Cardiac muscle cell (in vitro differentiated cells and primary cell): Measurements from ENCODE around the gene DAAM1. TPM values are rescaled to one million over a fixed set of nuclear protein-coding genes. Genes with fewer than 3 reads are reported as not detected.

ENCODE experiments used
- DNase-seq, 2 donors: peaks; one replicate each; pipeline versions ENCODE4 v3.0.0 to v3.0.0-alpha.2; 2010 to 2017; ENCODE audit warnings: low read depth in 1 of 2, low spot score in 1 of 2
- H3K27ac ChIP-seq: fragments of 200-600 bp; sonication (generic); 2 replicates; pipeline ENCODE4 v1.5.1; 2016
- H3K27me3 ChIP-seq: fragments of 200-600 bp; sonication (generic); 2 replicates; pipeline ENCODE4 v1.6.0; 2016; ENCODE audit warnings: control low read depth
- H3K36me3 ChIP-seq: fragments of 200-600 bp; sonication (generic); 2 replicates; pipeline ENCODE4 v1.5.1; 2016; ENCODE audit warnings: control low read depth
- H3K4me1 ChIP-seq: fragments of 200-600 bp; sonication (generic); 2 replicates; pipeline ENCODE4 v1.8.1; 2017; ENCODE audit warnings: low read depth, mild to moderate bottlenecking, mixed run types
- H3K4me3 ChIP-seq: fragments of 200-600 bp; sonication (generic); 2 replicates; pipeline ENCODE4 v1.5.1; 2016; ENCODE audit warnings: mild to moderate bottlenecking
- H3K9me3 ChIP-seq: fragments of 200-600 bp; sonication (generic); 2 replicates; pipeline ENCODE4 v1.5.1; 2017; ENCODE audit warnings: low read depth, mild to moderate bottlenecking, control low read depth
- polyA plus RNA-seq: library from polyadenylated mRNA; unstranded; fragments of >200 nt; fragmentation: Nextera tagmentation; extraction: Ambion mirVana; gene quantifications from 2 replicates; pipeline ENCODE4 v1.2.1, GENCODE V29; 2016
- total RNA-seq: library from RNA; depleted of rRNA; stranded (reverse); fragments of >200 nt; gene quantifications from 2 replicates; pipeline ENCODE4 v1.2.3, GENCODE V29; 2016
- TF ChIP-seq, protein P1 (sequence below): IDR thresholded peaks from 2 replicates; pipeline ENCODE4 v1.5.1; 2012; ENCODE audit warnings: low read depth, mild to moderate bottlenecking, low read length

DAAM1 gene
- total and polyA plus RNA-seq, 2 experiments from 2014 or later = 33.9 to 34.2 TPM

GRCh38 chr14:59356767-59357166, 168.3 kb downstream of the DAAM1 start:
- Histone ChIP-seq H3K4me1 (peaks cover 55% of the 10 kb centered on the region), H3K27ac (peak overlapping the region; percentile 100), H3K4me3 (no peak overlapping the region), H3K27me3 (no peaks in the 10 kb centered on the region), H3K36me3 (peaks cover 6% of the 10 kb centered on the region), H3K9me3 (no peaks in the 10 kb centered on the region)
- DNase-seq = no peak
- TF ChIP-seq, protein P1, sequence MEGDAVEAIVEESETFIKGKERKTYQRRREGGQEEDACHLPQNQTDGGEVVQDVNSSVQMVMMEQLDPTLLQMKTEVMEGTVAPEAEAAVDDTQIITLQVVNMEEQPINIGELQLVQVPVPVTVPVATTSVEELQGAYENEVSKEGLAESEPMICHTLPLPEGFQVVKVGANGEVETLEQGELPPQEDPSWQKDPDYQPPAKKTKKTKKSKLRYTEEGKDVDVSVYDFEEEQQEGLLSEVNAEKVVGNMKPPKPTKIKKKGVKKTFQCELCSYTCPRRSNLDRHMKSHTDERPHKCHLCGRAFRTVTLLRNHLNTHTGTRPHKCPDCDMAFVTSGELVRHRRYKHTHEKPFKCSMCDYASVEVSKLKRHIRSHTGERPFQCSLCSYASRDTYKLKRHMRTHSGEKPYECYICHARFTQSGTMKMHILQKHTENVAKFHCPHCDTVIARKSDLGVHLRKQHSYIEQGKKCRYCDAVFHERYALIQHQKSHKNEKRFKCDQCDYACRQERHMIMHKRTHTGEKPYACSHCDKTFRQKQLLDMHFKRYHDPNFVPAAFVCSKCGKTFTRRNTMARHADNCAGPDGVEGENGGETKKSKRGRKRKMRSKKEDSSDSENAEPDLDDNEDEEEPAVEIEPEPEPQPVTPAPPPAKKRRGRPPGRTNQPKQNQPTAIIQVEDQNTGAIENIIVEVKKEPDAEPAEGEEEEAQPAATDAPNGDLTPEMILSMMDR = no peak

DNA sequence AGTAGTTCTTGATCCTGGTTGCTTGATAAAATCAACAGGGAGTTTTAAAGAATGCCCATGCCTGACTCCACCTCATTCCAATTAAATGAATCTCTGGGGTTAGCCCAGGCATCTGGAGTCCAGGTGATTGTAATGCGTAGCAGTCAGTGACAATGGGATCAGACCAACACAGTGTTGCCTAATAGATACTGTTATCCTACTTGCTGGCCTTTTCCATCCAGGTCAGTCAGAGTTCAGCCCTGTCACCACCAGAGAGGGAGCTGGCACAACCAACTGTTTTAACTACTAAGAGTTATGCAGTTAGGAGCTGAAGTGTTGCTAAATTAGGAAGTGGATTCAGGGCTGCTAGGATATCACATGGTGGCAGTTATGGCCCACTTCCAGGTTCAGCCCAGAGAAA, 169.6 kb downstream of the DAAM1 start:
- TF ChIP-seq, protein P1 = no peak
- Histone ChIP-seq H3K9me3 (no peaks in the 10 kb centered on the region), H3K4me3 (no peak overlapping the region), H3K27ac (peak overlapping the region; percentile 100), H3K36me3 (peaks cover 3% of the 10 kb centered on the region), H3K27me3 (no peaks in the 10 kb centered on the region), H3K4me1 (peaks cover 56% of the 10 kb centered on the region)
- peak; percentile 93 for DNase-seq

DNA sequence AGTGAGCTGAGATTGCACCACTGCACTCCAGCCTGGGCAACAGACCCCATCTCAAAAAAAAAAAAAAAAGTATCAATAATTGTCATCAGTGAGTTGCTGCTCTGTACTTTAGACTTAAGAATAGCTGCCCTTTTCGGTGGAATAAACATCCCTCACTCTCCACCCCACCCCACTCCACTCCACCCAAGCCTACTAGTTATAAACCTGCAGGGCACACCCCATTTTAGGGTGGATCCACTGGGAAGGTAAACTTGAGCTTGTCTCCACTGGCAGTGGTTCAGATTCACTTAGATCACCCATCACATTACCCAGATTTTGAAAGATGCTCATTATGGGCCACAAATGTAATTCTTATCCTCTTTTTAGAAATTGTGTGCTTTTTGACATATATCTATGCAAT, 170.3 kb downstream of the DAAM1 start:
- H3K27me3 ChIP-seq = no peaks in the 10 kb centered on the region
- no peak overlapping the region for H3K4me3 ChIP-seq
- TF ChIP-seq, protein P1 = no peak
- peaks cover 63% of the 10 kb centered on the region for H3K4me1 ChIP-seq
- peak overlapping the region; percentile 100 for H3K27ac ChIP-seq
- peaks cover 3% of the 10 kb centered on the region for H3K36me3 ChIP-seq
- no peak for DNase-seq
- no peaks in the 10 kb centered on the region for H3K9me3 ChIP-seq

GRCh38 chr14:59359431-59360124, 171.1 kb downstream of the DAAM1 start:
- Histone ChIP-seq H3K27ac (peak overlapping the region; percentile 100), H3K27me3 (no peaks in the 10 kb centered on the region), H3K4me1 (peaks cover 64% of the 10 kb centered on the region), H3K36me3 (peaks cover 3% of the 10 kb centered on the region), H3K4me3 (no peak overlapping the region), H3K9me3 (no peaks in the 10 kb centered on the region)
- peak in 1 of 2 donors; percentile 61 for DNase-seq
- TF ChIP-seq, protein P1 = no peak

- DNase-seq = no peak
- peaks cover 60% of the 10 kb centered on the region for H3K4me1 ChIP-seq
- H3K27ac ChIP-seq = peak overlapping the region; percentile 8
- TF ChIP-seq, protein P1 = no peak
- no peak overlapping the region for H3K4me3 ChIP-seq
- no peaks in the 10 kb centered on the region for H3K9me3 ChIP-seq
- H3K27me3 ChIP-seq = no peaks in the 10 kb centered on the region
- peaks cover 2% of the 10 kb centered on the region for H3K36me3 ChIP-seq
These were observed 171.8 kb downstream of the DAAM1 start for GRCh38 chr14:59360233-59360632.
